ENCODE results near the gene GTF3C6. TPM values are rescaled to one million over a fixed set of nuclear protein-coding genes. Genes with fewer than 3 reads are reported as not detected.
"Not testable (repeated sequence)": the region's sequence is repeated elsewhere in the genome, so short reads cannot be mapped to it uniquely, and the experiment has no call there.

Gene GTF3C6
- total RNA-seq, 2 donors from 2014 or later = 18.0 to 30.3 TPM

DNA sequence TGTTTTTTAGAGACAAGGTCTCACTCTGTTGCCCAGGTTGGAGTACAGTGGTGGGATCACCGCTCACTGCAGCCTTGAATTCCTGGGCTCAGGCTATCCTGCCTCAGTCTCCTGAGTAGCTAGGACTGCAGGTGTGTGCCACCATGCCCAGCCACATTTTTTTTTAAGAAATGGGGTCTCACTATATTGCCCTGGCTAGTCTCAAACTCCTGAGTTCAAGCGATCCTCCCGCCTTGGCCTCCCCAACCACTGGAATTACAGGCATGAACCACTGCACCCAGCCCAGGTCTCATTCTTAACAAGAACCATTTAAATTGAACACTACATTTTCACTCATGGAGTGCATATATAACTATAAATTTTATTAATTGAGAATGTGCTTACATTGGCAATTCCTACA is 43.8 kb downstream of the GTF3C6 start:
- no peaks in the 10 kb centered on the region for H3K27me3 ChIP-seq (replicated peaks; ENCODE audit: insufficient read depth)
- H3K27ac ChIP-seq = no peak overlapping the region
- H3K4me3 ChIP-seq = no peak overlapping the region
- H3K9me3 ChIP-seq = no peaks in the 10 kb centered on the region
- peaks cover 12% of the 10 kb centered on the region for H3K36me3 ChIP-seq
- H3K4me1 ChIP-seq (ENCODE audit: control insufficient read depth in 1 of 2, low read depth in 2 of 2) = no peaks in the 10 kb centered on the region
- DNase-seq (ENCODE audit: low spot score) (no peak), ATAC-seq (ENCODE audit: insufficient number of reproducible peaks, low FRiP score, low read depth) (no peak)
- no peak for TF ChIP-seq CTCF (IDR thresholded peaks at IDR 0.05)

- no peak overlapping the region for H3K27ac ChIP-seq
- TF ChIP-seq CTCF (IDR thresholded peaks at IDR 0.05) = peak; percentile 53
- DNase-seq (ENCODE audit: low spot score) = no peak
- no peak overlapping the region for H3K4me3 ChIP-seq
- peaks cover 4 to 17% of the 10 kb centered on the region in 2 donors for H3K4me1 ChIP-seq (ENCODE audit: control insufficient read depth in 1 of 2, low read depth in 2 of 2)
- no peak for ATAC-seq (ENCODE audit: insufficient number of reproducible peaks, low FRiP score, low read depth)
- H3K36me3 ChIP-seq = peaks cover 11% of the 10 kb centered on the region
- no peaks in the 10 kb centered on the region for H3K9me3 ChIP-seq
- no peaks in the 10 kb centered on the region for H3K27me3 ChIP-seq (replicated peaks; ENCODE audit: insufficient read depth)
Measured at GRCh38 chr6:111011360-111012142, 53.0 kb downstream of the GTF3C6 start.

GRCh38 chr6:111012143-111012452 is 53.6 kb downstream of the GTF3C6 start:
- DNase-seq (ENCODE audit: low spot score) (no peak), ATAC-seq (ENCODE audit: insufficient number of reproducible peaks, low FRiP score, low read depth) (no peak)
- no peaks in the 10 kb centered on the region for H3K9me3 ChIP-seq
- TF ChIP-seq CTCF (IDR thresholded peaks at IDR 0.05) = no peak
- no peaks in the 10 kb centered on the region for H3K27me3 ChIP-seq (replicated peaks; ENCODE audit: insufficient read depth)
- peaks cover 4 to 17% of the 10 kb centered on the region in 2 donors for H3K4me1 ChIP-seq (ENCODE audit: control insufficient read depth in 1 of 2, low read depth in 2 of 2)
- peaks cover 11% of the 10 kb centered on the region for H3K36me3 ChIP-seq
- H3K27ac ChIP-seq = no peak overlapping the region
- H3K4me3 ChIP-seq = no peak overlapping the region

DNA sequence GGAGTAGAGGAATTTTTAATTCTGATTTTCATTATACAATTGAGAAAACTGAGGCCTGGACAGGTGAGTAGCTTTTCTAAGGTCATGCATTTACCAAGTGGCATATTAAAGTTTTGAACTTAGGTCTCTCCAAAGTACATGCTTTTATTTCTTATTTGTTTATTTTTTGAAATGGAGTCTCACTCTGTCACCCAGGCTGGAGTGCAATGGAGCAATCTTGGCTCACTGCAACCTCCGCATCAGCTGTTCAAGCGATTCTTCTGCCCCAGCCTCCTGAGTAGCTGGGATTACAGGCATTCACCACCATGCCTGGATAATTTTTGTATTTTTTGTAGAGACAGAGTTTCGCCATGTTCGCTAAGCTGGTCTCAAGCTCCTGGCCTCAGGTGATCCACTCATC is 54.0 kb downstream of the GTF3C6 start:
- not testable (repeated sequence) for H3K27me3 ChIP-seq (replicated peaks; ENCODE audit: insufficient read depth); H3K27ac ChIP-seq; DNase-seq (ENCODE audit: low spot score); H3K4me3 ChIP-seq; ATAC-seq (ENCODE audit: insufficient number of reproducible peaks, low FRiP score, low read depth); H3K9me3 ChIP-seq
- Histone ChIP-seq H3K4me1 (ENCODE audit: control insufficient read depth in 1 of 2, low read depth in 2 of 2) (peaks cover 4 to 17% of the 10 kb centered on the region in 2 donors), H3K36me3 (peaks cover 11% of the 10 kb centered on the region)

- TF ChIP-seq CTCF (IDR thresholded peaks at IDR 0.05) = no peak
- Histone ChIP-seq H3K9me3 (no peaks in the 10 kb centered on the region), H3K27me3 (replicated peaks; ENCODE audit: insufficient read depth) (no peaks in the 10 kb centered on the region), H3K4me1 (ENCODE audit: control insufficient read depth in 1 of 2, low read depth in 2 of 2) (peaks cover 4 to 17% of the 10 kb centered on the region in 2 donors), H3K36me3 (peaks cover 11% of the 10 kb centered on the region), H3K27ac (peak overlapping the region in 1 of 2 donors; percentile 21), H3K4me3 (no peak overlapping the region)
- DNase-seq (ENCODE audit: low spot score) (no peak), ATAC-seq (ENCODE audit: insufficient number of reproducible peaks, low FRiP score, low read depth) (no peak)
Measured at GRCh38 chr6:111013144-111013915, 54.8 kb downstream of the GTF3C6 start.
